Measurements from ENCODE around the gene NGFR. TPM values are rescaled to one million over a fixed set of nuclear protein-coding genes. Genes with fewer than 3 reads are reported as not detected.

Gene NGFR
- total and polyA plus RNA-seq, 9 of the 15 experiments (the other 6 are each of a cell fraction or from before 2014, with no cell fraction given) = 0.07 to 0.23 (median 0.13) TPM; not detected in 4

DNA sequence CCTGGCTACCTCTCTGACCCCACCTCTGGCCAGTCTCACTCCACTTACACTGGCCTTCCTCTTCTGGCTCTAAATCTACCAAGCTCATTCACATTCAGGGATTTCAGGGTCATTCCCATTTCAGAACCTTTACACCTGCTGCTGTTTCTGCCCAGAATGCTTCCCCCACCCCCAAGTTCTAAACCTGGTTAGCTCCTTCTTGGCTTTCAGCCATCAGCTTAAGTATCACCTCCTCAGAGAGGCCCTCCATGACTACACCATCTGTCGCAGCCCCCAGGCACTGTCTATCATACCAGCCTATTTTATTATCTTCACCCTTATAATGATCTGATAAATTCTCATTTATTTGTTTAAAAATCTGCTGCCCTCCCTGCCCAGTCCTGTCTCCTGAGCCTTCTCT, 23.3 kb upstream of the NGFR start:
- intact Hi-C loops (cut with micrococcal nuclease) (no loop called here), in situ Hi-C loops (cut with MboI) (no loop called here)
- H4K20me1 ChIP-seq (replicated peaks; ENCODE audit: control insufficient read depth, insufficient read depth, low read length) = 0 out of 2 replicates have a peak, but pooled peaks cover 6% of the 10 kb centered on the region
- no peaks in the 10 kb centered on the region for H3K79me2 ChIP-seq (ENCODE audit: control insufficient read depth, insufficient read depth, low read length)
- DNase-seq (ENCODE audit: extremely low read depth in 1 of 4, low spot score in 3 of 4) = no peak
- H3K9me3 ChIP-seq (replicated peaks; ENCODE audit: control insufficient read depth, insufficient read depth, low read depth, low read length) = no peaks in the 10 kb centered on the region
- H2AFZ ChIP-seq (ENCODE audit: low read depth, low read length) = no peak overlapping the region
- H3K4me2 ChIP-seq (ENCODE audit: insufficient read depth, low read length) = no peak overlapping the region
- peaks cover 0 to 8% of the 10 kb centered on the region in 2 experiments; a peak in 1 of 5 replicates for H3K4me1 ChIP-seq (replicated peaks in 1 of 2; ENCODE audit: control insufficient read depth in 2 of 2, insufficient read depth in 2 of 2, low read length in 2 of 2)
- H3K9ac ChIP-seq (ENCODE audit: insufficient read depth in 1 of 2, low read depth in 2 of 2, low read length in 2 of 2) = no peak overlapping the region
- no peak for FAIRE-seq
- TF ChIP-seq NFIC (IDR thresholded peaks at IDR 0.05) (peak; percentile 58), ZFP36 (IDR thresholded peaks at IDR 0.05; ENCODE audit: low read depth, low read length, partially characterized antibody) (peak; percentile 77)
- TF ChIP-seq, protein P1, sequence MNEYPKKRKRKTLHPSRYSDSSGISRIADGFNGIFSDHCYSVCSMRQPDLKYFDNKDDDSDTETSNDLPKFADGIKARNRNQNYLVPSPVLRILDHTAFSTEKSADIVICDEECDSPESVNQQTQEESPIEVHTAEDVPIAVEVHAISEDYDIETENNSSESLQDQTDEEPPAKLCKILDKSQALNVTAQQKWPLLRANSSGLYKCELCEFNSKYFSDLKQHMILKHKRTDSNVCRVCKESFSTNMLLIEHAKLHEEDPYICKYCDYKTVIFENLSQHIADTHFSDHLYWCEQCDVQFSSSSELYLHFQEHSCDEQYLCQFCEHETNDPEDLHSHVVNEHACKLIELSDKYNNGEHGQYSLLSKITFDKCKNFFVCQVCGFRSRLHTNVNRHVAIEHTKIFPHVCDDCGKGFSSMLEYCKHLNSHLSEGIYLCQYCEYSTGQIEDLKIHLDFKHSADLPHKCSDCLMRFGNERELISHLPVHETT (CRISPR knock-in tag; conservative IDR thresholded peaks at IDR 0.05 in 1 of 2, IDR thresholded peaks at IDR 0.05 in 1 of 2) = no peak
- no peaks in the 10 kb centered on the region for H3K36me3 ChIP-seq (ENCODE audit: control insufficient read depth, insufficient read depth, low read length)
- H3K9me1 ChIP-seq (ENCODE audit: control insufficient read depth, insufficient read depth, low read length) = no peaks in the 10 kb centered on the region
- peaks cover 15 to 52% of the 10 kb centered on the region in 2 experiments; a peak in 3 of 5 replicates for H3K27me3 ChIP-seq (ENCODE audit: control insufficient read depth in 2 of 2, insufficient read depth in 2 of 2, low read length in 2 of 2)
- POLR2A ChIA-PET = no interaction called here
- H3K4me3 ChIP-seq = no peak overlapping the region
- no peak for ATAC-seq
- CTCF ChIA-PET (ENCODE audit: low intra/inter-chr PET ratio) = no interaction called here
- H3K27ac ChIP-seq (ENCODE audit: extremely low read depth, low read depth, low read length) = no peak overlapping the region
- 0% methylated on average over 1 of the region's 1 CpG for WGBS (ENCODE audit: insufficient coverage, low coverage, missing lambda C conversion rate)
- BruUV-seq (replicated peaks) = no TSS peak

DNA sequence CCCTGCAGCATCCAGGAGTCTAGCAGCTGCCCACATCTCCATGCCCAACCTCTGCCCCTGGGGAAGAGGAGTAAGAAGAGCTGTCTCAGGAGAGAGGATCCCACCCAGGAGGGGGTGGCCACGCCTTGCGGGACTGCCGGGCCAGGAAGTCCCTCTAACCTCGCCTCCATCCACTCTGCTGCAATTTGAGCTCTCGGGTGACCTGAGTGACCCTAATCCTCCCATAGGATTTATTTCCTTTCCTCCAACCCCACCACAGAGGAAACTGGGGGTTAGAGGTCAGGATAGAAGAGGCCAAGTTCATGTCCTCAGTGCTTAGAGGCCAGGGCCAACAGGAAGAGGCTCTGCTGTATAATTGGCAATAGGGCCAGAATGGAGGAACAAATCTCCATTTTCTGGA, 22.6 kb upstream of the NGFR start:
- Histone ChIP-seq H3K9me3 (replicated peaks; ENCODE audit: control insufficient read depth, insufficient read depth, low read depth, low read length) (no peaks in the 10 kb centered on the region), H3K27ac (ENCODE audit: extremely low read depth, low read depth, low read length) (no peak overlapping the region), H3K9me1 (ENCODE audit: control insufficient read depth, insufficient read depth, low read length) (no peaks in the 10 kb centered on the region), H4K20me1 (replicated peaks; ENCODE audit: control insufficient read depth, insufficient read depth, low read length) (0 out of 2 replicates have a peak, but pooled peaks cover 6% of the 10 kb centered on the region), H3K79me2 (ENCODE audit: control insufficient read depth, insufficient read depth, low read length) (no peaks in the 10 kb centered on the region), H3K27me3 (ENCODE audit: control insufficient read depth in 2 of 2, insufficient read depth in 2 of 2, low read length in 2 of 2) (peaks cover 15 to 46% of the 10 kb centered on the region in 2 experiments; a peak in 3 of 5 replicates), H3K4me2 (ENCODE audit: insufficient read depth, low read length) (no peak overlapping the region), H3K4me3 (no peak overlapping the region), H3K36me3 (ENCODE audit: control insufficient read depth, insufficient read depth, low read length) (no peaks in the 10 kb centered on the region), H3K4me1 (replicated peaks in 1 of 2; ENCODE audit: control insufficient read depth in 2 of 2, insufficient read depth in 2 of 2, low read length in 2 of 2) (peaks cover 0 to 8% of the 10 kb centered on the region in 2 experiments; a peak in 1 of 5 replicates), H2AFZ (ENCODE audit: low read depth, low read length) (no peak overlapping the region), H3K9ac (ENCODE audit: insufficient read depth in 1 of 2, low read depth in 2 of 2, low read length in 2 of 2) (no peak overlapping the region)
- CTCF ChIA-PET (ENCODE audit: low intra/inter-chr PET ratio) = no interaction called here
- intact Hi-C loops (cut with micrococcal nuclease) = no loop called here
- no TSS peak for BruUV-seq (replicated peaks)
- POLR2A ChIA-PET = no interaction called here
- ATAC-seq = no peak
- WGBS (ENCODE audit: insufficient coverage, low coverage, missing lambda C conversion rate) = 3% methylated on average over 5 of the region's 5 CpGs
- DNase-seq (ENCODE audit: extremely low read depth in 1 of 4, low spot score in 3 of 4) = no peak
- no peak for FAIRE-seq
- in situ Hi-C loops (cut with MboI) = no loop called here
- TF ChIP-seq, protein P2, sequence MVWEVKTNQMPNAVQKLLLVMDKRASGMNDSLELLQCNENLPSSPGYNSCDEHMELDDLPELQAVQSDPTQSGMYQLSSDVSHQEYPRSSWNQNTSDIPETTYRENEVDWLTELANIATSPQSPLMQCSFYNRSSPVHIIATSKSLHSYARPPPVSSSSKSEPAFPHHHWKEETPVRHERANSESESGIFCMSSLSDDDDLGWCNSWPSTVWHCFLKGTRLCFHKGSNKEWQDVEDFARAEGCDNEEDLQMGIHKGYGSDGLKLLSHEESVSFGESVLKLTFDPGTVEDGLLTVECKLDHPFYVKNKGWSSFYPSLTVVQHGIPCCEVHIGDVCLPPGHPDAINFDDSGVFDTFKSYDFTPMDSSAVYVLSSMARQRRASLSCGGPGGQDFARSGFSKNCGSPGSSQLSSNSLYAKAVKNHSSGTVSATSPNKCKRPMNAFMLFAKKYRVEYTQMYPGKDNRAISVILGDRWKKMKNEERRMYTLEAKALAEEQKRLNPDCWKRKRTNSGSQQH (CRISPR knock-in tag; IDR thresholded peaks at IDR 0.05) = no peak
- TF ChIP-seq ZNF79 (CRISPR knock-in tag; IDR thresholded peaks at IDR 0.05; ENCODE audit: low read depth) (no peak), ZNF76 (CRISPR knock-in tag; IDR thresholded peaks at IDR 0.05; ENCODE audit: borderline replicate concordance) (no peak), GTF2A2 (tag; IDR thresholded peaks at IDR 0.05) (no peak), NR2C2 (CRISPR knock-in tag; IDR thresholded peaks at IDR 0.05) (no peak), NR2C2 (tag; IDR thresholded peaks at IDR 0.05) (no peak), ETV1 (tag; conservative IDR thresholded peaks at IDR 0.05; ENCODE audit: low read depth) (no peak)
- TF ChIP-seq, protein P3, sequence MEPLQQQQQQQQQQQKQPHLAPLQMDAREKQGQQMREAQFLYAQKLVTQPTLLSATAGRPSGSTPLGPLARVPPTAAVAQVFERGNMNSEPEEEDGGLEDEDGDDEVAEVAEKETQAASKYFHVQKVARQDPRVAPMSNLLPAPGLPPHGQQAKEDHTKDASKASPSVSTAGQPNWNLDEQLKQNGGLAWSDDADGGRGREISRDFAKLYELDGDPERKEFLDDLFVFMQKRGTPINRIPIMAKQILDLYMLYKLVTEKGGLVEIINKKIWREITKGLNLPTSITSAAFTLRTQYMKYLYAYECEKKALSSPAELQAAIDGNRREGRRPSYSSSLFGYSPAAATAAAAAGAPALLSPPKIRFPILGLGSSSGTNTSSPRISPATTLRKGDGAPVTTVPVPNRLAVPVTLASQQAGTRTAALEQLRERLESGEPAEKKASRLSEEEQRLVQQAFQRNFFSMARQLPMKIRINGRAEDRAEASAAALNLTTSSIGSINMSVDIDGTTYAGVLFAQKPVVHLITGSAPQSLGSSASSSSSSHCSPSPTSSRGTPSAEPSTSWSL (CRISPR knock-in tag; IDR thresholded peaks at IDR 0.05; ENCODE audit: borderline replicate concordance) = no peak
